DMS114 treated with DMSO at 0.1 percent for 48 hours (cell line): ENCODE measurements around the gene HAND2.

Experiments used
- DNase-seq: peaks from one replicate; lab custom pipeline; 2025; ENCODE audit not compliant: unreplicated experiment; lab: John Stamatoyannopoulos, UW

The HAND2 gene

DNA sequence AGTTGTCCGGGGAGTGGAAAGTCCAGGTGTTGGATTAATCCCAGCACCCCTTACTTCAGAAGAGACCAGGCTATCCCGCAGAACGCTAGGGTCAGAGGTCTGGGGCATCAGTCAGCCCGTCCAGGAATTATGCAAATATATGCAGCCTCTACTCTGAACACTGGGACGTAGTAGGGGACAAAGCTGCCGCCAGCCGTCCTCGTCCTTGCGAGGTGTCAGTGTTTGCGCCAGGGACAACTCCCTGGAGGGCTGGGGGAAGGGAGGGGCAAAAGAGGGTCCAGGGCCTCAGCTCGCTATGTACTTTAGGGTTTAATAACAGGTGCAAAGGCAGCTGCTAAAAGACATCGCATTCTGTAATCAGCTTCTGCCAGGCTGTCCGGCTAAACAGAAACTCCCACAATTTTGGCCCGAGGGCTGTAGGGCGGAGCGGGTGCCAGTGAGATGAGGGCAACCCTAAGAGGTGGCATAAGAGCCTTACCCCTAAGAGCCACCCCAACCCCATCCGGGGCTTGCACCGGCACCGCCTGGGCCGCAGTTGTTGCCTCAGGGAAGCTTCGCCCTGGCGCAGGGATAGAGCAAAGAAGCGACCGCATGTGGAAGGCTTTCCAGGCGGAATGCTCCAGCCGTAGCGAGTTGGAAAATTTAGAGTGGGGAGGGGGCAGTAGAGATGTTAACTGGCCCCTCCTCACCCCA, 8.4 kb downstream of the HAND2 start:
- no peak for DNase-seq

DNA sequence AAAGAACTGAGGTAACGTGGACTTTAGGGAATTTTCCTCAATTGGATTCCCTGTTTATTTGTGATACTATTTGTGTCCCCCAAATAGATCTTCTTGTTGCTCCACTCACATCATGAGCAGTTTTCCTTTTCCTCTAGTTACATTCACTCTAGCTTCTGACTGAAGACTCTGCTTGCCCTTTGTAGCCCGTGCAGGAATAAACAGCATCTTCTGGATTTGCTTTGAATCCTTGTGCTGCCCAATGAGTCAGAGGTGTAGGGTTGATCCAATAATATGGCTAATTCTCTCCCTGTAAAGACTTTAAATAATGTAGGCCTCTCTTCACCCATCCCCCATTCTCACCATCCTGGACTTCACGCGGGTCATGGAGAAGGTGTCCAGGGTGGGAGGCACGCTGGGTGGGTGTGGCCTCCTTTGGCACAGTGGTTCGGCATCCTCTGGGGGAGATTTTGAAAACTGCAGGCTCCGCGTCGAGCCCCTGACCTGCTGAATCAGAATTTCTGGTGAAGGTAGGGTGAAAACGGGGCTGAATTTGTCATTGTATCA, 9.0 kb downstream of the HAND2 start:
- DNase-seq, result no peak

DNA sequence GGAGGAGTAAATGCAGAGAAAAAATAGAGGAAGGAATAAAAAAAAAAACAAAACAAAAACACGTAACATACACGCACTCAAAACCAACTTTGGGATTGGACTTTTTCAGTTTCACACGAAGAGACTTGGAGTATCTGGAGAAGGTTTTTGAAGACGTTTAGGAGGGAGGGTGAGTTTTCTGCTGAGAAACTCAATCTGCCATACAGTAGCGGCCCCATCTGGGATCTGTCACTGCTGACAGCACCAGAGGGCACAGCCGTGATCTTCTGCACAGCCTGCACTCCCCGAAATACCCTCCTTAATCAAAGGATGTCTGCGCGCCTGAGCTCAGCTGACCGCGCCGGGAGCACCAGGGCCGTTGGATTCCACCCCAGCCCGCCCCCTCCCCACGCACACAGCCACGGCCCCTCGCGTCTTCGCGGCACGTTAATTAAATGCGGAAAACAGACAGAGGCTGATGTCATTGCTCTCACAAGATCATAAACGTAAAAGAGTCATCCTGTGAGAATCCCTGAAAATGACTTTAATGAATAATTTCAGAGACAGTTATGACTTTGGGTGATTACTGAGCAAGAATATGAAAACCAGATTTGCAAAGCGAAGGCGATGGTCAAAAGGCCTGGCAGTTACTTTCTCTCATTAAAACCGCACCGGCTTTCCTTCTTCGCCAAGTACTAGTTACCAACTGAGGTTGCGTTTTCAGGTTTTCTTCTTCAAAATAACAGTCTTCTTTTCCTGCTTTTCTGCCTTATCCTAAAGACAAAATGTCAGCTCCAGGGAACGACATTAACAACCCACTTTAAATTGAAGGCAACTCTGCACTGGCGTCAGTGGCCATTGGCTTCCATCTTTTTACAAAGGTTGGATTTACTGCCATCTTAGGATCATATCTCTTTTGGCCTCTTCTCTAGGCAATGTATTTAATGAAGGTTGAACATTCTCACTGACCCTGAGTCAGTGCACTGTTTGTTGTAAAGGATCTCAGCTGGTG, 10.6 kb downstream of the HAND2 start:
- DNase-seq, result no peak

DNA sequence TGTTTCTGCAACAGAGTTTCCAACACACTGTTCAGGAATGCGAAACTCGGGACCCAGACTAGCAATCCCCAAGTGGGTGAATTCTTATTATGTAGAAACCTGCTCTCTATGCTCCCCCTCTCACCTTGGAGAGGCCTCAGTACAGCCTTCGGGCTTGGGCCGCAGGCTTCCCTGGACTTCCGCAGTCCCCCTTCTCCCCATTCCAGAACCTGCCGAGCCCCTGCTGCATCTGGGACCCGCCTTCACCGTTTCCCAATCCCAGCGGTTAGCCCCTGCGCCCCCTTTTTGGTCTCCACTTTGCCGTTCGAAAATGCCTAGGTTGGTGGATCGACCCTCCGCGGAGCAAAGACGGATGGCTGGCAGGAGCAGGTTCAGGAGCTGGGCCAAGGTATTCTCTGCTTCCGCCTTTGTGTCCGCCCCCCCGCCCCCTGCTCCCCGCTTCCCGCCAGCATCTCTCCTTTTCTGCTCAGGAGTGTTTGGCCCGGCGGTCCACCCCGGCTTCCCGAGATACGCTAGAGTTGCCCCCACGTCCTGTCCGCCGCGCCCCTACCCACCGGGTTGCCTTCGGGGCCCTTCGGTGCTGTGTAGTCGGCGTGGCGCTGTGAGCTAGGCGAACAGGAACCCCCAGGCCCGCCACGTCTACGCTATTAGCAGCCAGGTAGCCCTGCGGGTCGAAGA, 11.5 kb downstream of the HAND2 start:
- DNase-seq, result no peak

DNA sequence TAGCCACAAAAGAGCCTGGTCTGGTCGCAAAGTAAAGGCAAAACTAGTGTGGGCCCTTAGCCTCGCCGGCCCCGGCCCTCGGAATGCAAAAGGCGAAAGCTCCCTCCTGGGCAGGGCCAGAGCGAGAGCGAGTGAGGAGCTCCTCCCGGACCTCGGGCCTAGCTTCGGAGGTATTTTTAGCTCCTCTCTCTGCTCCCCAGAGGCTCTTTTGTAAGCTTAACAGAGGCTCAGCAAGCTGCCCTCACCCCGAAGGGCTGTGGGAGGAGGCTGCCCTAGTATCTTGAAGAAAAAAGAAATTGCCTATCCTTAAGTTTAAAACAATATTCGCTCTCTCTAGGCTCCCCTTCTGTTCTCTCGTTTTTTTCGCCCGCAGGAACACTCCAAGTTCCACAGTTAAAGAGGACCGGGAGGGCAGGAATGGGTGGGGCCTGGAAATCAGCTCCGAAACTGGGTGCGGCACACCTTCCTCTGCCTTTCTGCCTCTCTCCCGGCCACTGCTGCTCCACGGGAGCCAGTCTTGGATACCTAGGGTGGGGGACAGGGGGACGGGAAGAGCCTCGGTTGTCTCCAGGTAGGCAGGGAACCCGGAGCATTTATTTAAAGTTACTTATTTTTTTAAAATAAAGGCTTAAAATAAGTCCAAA, 12.1 kb downstream of the HAND2 start:
- no peak for DNase-seq

DNA sequence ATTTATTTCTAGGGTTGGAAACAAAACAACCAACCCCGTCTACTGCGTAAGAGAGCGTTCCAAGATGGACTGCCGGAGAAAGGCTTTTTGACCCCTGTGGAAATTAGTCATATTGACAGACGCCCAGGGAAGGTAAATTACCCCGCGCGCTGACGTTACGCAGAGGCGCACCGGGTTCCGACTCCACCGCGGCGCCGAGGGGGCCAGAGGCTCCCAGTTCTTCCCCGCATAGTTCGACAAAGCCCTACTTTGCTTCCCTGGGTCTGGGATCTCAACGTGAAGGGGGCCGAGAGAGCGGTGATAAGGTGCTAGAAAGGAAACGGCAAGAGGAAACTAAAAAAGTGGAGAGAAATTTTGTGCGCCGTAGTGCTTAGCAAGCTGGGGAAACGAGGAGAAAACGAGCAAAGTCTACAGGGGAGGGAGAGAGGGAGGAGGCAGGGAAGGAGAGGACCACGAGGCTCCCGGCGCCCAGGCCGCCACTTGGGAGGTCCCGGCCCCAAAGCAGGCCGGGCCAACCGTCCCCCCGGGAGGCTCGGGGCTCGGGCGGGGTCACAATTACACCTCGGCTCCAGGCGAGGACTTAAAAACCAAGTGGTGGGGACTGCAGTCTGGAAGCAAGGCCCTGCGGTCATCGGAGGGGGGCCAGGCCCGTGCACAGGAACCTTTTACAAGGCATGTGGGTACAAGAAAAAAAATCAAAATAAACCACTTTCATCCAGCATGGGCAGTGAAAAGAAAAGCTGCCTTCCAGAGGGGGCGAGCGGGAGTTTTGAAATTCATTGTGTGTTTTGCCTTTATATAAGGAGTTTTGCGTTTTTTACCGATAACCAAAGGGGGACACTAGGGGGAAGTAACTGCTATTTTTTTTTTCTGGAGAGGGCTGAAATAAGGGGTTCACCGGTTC, 13.2 kb downstream of the HAND2 start:
- no peak for DNase-seq

DNA sequence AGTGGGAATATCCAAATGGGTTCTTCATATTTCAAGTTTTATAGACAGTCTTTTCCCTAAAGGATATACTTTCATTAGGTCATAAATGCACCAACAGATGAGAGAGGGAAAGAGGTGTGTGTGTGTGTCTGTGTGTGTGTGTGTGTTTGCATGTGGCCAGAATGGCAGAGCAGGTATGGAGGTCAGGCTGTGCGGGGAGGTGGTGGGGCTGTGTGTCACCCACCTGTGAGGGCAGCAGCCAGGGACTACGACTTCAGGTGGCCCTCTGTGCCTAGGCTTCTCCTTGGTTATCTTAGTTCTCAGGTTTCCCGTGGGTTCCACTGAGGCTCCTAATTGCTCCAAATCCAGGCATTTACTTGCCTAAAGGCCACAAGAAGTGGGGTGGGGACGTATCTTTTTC, 14.6 kb downstream of the HAND2 start:
- DNase-seq, result no peak

DNA sequence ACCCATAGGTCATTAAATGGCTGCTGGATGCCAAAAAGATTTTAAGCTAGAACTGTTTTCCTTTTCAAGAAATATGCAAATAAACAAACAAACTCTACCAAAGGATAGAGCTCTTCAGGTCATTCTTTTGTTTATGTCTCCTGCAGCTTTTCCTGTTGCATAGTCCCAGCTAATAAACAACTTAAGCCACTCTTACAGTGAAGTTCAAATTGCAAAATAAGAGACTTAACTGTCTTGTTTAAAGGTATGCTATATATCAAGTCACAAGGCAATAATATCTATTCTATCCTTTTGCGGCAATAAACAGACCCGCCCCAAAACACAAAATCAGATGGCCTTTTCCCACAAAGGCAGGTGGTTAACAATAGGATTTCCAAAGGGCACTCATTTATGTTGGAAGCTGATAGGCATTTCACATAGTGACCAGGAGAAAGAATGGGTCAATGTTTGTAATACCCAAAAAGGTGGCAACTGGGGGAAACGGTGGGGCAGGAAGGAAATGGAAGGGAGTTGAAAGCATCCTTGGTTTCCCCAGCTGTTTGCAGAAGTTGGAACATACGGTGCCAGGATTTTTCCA, 15.3 kb downstream of the HAND2 start:
- DNase-seq, result no peak

DNA sequence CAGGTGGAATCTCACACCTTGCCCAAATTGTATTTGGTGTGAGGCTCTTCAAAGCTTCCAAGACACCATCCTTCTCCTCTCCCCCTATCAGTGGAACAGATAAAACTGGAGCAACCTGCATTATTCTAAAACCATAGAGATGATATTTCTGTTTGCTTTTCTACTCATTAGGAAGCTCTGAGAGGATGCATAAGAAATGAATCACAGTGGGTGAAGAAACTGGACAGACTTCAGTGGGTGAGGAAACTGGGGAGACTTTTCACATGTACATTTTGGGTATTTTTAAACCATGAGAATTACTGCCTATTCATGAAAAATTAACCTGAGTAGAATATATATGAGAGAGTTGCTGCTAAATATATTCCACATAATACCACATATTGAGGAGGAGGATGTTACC, 16.4 kb downstream of the HAND2 start:
- DNase-seq, result no peak

DNA sequence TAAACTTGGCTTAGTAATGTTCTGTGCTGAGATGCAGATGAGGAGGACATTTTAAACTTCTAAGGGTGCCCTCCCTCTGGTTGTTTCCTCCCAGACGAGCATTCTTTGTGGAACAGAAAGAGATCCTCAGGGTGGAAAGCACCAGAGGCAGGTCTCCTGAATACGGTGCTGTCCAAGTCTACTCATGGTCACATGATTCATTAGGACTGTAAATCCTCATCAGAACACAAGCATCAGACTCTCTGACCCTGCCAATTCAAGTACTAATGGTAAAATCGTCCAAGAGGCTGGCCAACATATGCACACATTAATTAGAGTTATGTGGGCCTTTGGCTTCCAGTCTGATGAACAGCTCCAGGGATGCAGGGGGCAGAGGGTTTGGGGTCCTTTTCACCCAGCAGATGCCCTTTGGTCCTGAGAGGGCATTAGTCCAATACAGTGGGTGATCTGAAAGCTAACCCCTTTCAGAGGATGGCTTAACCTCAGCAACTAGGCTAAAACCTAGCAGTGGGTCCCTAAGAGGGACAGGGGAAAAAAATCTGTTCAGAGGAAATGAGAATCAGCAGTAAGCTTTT, 18.2 kb downstream of the HAND2 start:
- DNase-seq, result no peak

DNA sequence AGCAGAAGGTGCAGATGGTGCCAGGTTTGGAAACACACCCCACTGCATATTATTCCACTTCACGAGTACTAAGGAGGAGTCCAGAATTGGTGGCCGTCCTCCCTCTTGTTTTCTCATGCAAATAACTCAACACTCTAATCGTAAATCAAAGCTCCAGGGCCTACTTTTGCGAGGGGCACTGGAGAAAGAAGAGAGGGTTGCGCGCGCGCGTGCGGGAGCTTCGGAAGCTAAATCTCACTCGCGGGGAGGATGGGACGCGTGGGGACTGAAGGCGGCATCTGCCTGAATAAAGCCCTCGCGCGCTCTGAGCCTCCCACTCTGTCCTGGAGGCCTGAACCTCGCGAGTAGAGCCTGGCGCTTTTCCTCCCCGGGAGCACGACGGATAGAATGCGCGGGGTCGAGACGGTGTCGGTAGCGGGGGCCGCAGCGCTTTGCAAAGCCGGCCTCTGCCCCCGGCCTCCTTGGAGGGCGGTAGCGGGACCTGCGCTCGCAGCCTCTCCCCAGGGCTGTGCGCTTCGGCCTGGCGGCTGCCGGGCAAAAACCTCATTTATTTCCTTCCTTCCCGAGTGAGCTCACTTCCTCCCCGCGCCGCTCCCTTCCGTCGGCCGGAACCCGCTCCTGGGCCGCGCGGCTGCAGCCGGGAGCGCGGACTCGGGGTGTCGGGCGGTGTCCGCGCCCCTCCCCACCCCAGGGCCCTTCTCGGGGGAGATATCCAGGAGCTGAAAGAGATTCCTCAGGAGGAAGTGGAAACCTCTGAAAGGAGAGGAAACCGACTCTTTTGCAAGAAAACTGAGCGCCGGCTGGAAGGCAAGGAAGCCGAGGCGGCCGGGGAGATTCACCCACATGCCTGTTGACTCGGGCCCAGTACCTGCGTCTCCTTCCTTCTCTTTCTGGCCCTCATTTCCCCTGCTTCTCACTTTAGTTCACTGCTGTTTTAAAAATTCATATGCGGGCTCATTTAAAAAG, 20.7 kb downstream of the HAND2 start:
- no peak for DNase-seq

DNA sequence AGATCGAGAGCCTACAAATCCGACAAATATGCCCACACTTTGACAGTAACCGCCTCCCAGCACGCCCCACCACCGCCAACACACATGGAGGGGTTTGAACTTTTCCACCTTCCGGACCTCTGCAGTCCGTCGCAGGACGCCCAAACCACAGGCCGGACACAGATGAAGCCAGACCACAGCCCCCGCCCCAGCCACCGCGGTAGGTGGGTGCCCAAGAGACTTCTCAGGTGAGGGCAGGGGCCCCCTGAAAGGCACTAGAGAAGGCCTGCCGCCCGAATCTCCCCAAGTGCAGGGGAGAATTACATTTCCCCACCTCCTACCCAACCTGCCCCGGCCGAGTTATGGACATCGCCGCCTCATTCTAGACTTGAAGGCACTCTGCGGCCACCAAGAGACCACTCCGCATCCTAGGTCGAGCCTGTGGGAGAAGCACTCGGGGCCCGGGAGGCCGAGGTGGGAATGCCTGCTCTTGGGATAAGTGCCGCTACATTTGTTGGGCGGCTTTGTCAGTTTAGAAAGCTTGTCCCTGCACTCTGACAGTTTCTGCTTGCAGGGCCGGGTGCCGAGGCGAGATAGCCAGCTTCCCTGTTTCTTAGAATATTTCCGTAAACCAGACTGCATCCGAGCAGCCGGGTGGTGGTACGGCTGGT, 21.5 kb downstream of the HAND2 start:
- DNase-seq, result no peak

DNA sequence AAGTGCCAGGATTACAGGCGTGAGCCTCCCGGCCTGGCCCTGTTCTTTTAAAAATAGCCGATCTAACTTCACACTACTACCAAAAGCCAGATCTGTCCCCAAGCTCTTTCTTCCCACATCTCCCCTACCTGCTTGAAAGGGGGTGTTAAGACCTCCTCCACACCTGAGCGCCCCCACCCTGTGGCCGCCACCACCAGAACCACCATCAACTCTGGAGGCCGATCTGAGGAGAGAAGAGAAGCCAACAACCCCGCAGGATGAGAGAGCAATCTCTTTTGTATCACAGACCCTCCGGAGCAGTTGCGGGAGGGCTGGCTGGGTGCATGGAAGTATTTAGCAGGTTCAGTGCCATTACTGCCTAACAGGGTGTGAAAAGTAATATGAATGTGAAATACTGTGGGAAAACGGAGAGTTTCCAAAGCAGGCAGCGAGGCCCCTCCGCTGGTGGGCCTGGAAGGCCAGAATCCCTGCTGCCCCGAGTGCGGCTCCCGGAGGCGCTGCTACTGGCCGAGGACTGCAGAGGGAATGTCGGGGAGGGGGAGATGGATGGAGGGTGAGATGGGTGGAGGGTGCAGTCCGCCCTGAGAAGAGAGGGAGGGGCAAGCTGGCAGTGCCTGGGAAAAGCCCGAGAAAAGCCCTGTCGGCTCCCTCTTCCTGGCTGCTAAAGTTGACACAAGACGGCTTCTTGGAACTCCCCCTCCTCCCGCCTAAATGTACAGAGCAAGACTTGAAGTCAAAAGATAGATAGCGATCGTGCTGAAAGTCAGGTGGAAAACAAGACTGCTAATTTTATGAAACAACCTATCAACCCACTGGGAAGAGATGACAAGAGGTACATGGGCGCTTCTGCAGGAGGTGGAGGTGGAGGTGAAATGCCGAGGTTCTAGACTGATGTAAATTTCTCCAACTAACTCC, 22.3 kb downstream of the HAND2 start:
- no peak for DNase-seq

DNA sequence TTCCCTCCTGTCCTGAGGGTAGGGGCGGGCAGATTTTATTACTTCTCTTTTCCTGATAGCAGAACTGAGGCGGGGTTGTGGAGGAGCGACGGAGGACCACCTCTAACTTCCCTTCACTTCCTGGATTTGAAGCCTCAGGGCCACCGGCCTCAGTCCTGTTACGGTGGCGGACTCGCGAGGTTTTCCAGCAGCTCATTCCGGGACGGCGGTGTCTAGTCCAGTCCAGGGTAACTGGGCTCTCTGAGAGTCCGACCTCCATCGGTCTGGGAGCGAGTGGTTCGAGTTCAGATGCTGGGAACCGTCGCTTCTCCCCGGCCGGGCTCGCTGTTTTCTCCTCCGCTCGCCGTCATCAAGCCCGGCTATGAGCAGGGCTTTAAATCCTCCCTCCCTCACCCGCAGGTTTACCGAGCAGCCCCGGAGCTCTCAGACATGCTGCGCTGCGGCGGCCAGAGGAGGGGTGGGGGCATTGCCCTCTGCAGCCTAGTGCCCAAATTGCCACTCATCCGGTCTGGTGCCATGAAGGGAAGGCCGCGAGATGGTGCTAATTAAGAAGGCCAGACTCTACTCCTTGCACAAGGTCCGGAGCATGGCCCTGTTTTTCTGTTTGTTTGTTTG, 23.3 kb downstream of the HAND2 start:
- no peak for DNase-seq

DNA sequence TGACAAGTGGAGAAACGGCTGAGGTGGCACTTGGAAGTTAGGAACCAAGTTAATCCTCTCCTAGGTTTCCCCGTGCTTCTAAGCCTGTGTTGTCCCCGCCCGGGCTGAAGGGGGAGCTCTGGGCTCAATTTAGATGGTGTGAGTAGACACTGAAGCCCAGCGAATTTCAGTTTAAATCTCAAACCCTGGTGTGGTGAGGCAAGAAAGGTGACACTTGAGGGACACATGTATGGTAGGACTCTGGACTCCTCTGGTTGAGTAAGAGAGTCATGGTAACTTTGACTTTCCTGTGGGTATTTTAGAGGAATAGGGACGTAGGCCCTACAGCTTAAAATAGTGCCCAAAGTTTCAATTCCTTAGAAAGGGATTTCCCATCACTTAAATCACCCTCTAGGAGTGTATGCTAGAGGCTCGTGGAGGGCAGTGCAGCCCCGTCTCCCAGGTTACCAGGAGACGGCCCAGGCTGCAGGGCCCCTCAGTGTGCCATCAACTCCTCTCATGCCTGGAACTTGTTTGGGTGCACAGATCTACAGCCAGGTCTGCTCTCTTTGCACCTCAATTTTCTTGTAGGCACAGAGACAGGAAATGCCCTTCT, 24.0 kb downstream of the HAND2 start:
- DNase-seq, result peak; percentile 39

DNA sequence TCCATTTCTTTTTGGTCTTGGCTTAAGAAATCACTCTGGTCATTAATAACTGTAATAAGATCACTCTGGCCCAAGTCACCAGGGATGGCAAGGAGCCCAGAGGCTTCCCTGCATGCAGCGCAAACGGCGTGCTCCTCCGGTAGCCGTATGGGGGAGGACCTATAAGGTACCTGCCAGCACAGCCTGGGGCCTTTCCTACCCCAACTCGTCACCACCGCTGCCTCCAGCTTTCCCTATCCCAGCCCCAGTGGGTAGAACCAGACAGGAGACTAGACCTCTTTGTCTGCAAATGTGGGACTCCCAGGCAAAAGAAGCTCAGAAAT, 25.9 kb downstream of the HAND2 start:
- no peak for DNase-seq
